ENCODE measurements around the gene TERT.

TERT gene

DNA sequence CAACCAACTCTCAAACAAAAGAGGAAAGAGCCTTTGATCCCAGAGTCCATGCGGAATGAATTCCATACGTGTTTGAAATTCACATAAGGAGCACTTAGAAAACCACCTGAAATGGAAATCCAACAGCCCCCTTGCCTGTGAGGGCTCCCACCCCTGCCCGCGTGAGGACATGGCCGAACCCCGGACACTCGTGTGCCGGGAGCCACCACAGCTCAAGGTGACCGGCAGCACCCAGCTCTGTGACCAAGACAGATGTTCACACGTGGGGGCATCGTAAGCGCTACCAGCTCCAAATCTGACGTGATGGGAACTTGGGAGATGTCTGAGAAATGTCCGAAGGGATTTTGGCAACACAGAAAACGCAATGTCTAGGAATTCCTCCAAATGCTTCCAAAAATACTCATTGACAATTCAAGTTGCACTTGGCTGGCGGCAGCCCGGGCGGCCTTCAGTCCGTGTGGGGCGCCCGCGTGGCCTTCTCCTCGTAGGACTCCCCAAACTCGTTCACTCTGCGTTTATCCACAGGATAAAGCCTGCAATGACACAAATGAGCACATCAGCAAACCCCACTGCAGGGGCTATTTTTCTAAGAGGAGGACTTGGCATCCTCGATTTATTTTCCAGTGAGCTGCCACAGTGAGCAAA is 23.2 kb upstream of the TERT start:
- Mint-ChIP-seq H3K27me3 (no peaks in the 10 kb centered on the region), H3K4me1 (peaks cover 19% of the 10 kb centered on the region), H3K27ac (no peak overlapping the region), H3K4me3 (no peak overlapping the region), H3K9me3 (no peaks in the 10 kb centered on the region), H3K36me3 (peaks cover 21% of the 10 kb centered on the region)
- no peak for ATAC-seq (ENCODE audit: low read depth)
- no peak for DNase-seq (ENCODE audit: low spot score in 2 of 2)

- Mint-ChIP-seq H3K27ac (peak overlapping the region; percentile 82), H3K4me1 (peaks cover 21% of the 10 kb centered on the region), H3K27me3 (no peaks in the 10 kb centered on the region), H3K4me3 (peak overlapping the region; percentile 76), H3K36me3 (peaks cover 21% of the 10 kb centered on the region), H3K9me3 (no peaks in the 10 kb centered on the region)
- DNase-seq (ENCODE audit: low spot score in 2 of 2) = no peak
- ATAC-seq (ENCODE audit: low read depth) = no peak
Observed at GRCh38 chr5:1316588-1317340, 21.9 kb upstream of the TERT start.

- peaks cover 21% of the 10 kb centered on the region for H3K4me1 Mint-ChIP-seq
- peak overlapping the region; percentile 82 for H3K27ac Mint-ChIP-seq
- peak overlapping the region; percentile 76 for H3K4me3 Mint-ChIP-seq
- H3K27me3 Mint-ChIP-seq = peaks cover 1% of the 10 kb centered on the region
- peak; percentile 59 for ATAC-seq (ENCODE audit: low read depth)
- no peaks in the 10 kb centered on the region for H3K9me3 Mint-ChIP-seq
- DNase-seq (ENCODE audit: low spot score in 2 of 2) = peak; percentile 22 to 28
- H3K36me3 Mint-ChIP-seq = peaks cover 15% of the 10 kb centered on the region
Observed at GRCh38 chr5:1315709-1316587, 21.1 kb upstream of the TERT start.

DNA sequence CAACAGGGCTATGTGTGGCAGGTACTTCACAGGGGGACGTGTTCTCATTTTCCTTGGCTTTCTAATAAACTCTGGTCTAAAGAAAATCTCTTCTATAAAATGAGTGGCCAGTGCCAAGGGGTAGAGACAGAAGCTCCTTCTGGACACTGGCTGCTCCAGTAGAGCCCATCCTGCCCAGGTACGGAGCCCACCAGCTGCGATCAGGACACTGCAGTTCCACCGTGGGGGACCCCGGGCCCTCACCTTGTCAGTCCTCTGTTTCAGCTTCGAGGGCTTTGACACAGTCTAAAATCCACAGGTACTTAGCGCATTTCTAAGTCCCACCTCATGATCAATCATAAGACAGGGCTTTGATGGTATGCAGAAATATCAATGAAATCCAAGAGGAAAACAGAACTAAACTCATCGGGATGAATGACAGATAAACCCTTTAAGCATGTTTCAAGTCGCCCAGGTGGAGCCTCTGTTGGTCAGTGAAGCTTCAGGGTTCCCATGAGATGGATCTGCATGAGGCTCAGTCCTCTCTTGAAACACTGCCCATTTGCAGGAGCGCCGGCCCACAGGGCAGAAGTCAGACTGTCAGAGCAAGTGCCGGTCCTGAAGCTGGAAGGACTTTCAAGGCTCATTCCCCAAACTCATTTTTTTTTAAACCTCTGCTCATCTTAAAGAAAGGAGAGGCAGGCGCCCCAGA is 20.3 kb upstream of the TERT start:
- Mint-ChIP-seq H3K27me3 (peaks cover 1% of the 10 kb centered on the region), H3K27ac (no peak overlapping the region), H3K4me1 (peaks cover 21% of the 10 kb centered on the region), H3K4me3 (peak overlapping the region; percentile 76), H3K9me3 (peaks cover 2% of the 10 kb centered on the region), H3K36me3 (peaks cover 14% of the 10 kb centered on the region)
- no peak for DNase-seq (ENCODE audit: low spot score in 2 of 2)
- no peak for ATAC-seq (ENCODE audit: low read depth)

DNA sequence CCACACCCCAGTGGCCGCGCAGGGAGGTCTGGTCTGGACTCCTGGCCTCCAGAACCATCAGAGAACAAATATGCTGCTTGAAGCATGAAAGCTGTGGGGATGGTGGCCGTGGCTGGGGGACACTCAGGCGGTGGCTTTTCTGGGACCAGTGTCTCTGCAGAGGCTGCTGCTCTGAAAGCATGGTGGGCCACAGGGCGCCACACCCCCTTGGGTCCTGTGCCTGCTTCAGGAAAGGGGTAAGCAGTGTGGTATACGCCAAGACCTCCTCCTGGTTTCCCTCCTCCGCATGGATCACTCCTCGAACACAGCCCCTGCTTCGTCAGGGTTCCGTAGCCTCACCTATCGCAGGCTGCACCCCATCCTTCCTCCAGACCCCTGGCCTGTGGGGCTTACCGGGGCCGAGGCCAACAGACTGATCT is 19.7 kb upstream of the TERT start:
- H3K4me3 Mint-ChIP-seq = no peak overlapping the region
- no peak for DNase-seq (ENCODE audit: low spot score in 2 of 2)
- no peak for ATAC-seq (ENCODE audit: low read depth)
- H3K36me3 Mint-ChIP-seq = peaks cover 14% of the 10 kb centered on the region
- H3K4me1 Mint-ChIP-seq = peaks cover 21% of the 10 kb centered on the region
- H3K27ac Mint-ChIP-seq = no peak overlapping the region
- peaks cover 2% of the 10 kb centered on the region for H3K9me3 Mint-ChIP-seq
- H3K27me3 Mint-ChIP-seq = peaks cover 1% of the 10 kb centered on the region

DNA sequence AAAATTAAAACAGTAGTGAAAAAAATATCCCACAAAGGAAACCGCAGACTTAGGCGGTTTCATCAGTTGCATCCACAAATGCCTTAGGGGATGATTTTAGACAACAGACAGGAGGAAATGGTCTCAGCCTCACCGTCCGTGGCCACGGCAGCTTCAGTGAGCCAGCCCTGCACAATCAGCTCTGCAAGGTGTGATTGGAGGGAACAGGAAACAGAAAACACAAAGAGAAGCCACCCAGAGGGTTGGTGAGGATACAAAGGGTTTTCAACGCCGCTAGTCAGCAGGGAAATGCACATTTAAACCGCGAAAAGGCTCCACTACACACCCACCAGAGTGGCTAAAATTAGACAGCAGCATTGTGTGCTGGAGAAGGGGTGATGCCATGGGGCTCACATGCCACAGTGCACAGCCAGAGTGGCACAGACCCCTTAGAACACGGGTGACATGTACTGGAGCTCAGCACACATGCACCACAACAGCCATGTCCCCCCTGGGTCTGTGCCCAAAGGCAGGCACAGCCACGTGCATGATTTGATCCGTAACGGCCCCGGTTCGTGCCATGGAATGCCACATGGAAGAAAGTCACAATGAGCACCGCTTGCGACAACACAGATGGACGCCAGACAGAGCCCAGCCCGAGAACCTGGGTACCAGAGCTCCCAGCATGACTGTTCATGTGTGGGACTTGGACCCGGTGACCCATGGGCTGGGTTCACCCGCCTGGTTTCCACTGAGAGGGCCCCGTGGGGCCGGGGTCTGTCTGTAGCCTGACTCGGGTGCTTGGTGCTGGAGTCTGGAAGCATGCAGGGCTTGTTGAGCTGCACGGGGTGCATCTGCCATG is 18.3 kb upstream of the TERT start:
- Mint-ChIP-seq H3K4me1 (peaks cover 21% of the 10 kb centered on the region), H3K4me3 (peak overlapping the region; percentile 42), H3K27ac (no peak overlapping the region), H3K36me3 (peaks cover 6% of the 10 kb centered on the region), H3K9me3 (peaks cover 2% of the 10 kb centered on the region), H3K27me3 (peaks cover 1% of the 10 kb centered on the region)
- DNase-seq (ENCODE audit: low spot score in 2 of 2) = no peak
- peak; percentile 52 for ATAC-seq (ENCODE audit: low read depth)

GRCh38 chr5:1312206-1312605 is 17.3 kb upstream of the TERT start:
- H3K36me3 Mint-ChIP-seq = peaks cover 4% of the 10 kb centered on the region
- H3K9me3 Mint-ChIP-seq = peaks cover 2% of the 10 kb centered on the region
- no peak overlapping the region for H3K27ac Mint-ChIP-seq
- no peak overlapping the region for H3K4me3 Mint-ChIP-seq
- ATAC-seq (ENCODE audit: low read depth) (no peak), DNase-seq (ENCODE audit: low spot score in 2 of 2) (no peak)
- H3K27me3 Mint-ChIP-seq = peaks cover 1% of the 10 kb centered on the region
- H3K4me1 Mint-ChIP-seq = peaks cover 19% of the 10 kb centered on the region

DNA sequence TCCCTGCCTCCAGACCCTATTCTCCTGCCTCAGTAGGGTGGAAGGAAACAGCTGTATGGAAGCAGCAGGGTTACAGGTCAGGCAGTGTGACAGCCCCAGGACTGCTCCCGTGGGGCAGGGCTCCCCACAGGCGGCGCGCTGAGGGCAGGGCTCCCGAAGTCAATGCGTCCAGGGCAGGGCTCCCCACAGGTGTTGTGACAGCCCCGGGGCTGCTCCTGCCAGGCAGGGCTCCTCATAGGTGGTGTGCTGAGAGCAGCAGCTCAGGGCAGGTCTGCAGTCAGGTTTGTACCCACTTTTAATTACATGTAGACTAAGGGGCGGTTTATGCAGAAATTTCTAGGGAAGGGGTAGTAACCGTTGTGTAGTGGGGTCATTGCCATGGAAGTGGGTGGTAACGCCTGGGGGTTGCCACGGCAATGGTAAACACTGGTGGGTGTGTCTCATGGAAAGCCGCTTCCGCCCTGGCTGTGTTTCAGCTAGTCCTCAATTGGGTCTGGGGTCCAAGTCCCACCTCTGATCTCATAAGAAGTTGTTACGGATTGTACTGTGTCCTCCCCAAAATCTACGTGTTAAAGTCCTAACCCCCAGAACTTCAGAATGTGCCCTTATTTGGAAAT is 16.7 kb upstream of the TERT start:
- H3K4me3 Mint-ChIP-seq = no peak overlapping the region
- peaks cover 13% of the 10 kb centered on the region for H3K4me1 Mint-ChIP-seq
- H3K27ac Mint-ChIP-seq = no peak overlapping the region
- DNase-seq (ENCODE audit: low spot score in 2 of 2) (no peak), ATAC-seq (ENCODE audit: low read depth) (no peak)
- H3K9me3 Mint-ChIP-seq = peaks cover 2% of the 10 kb centered on the region
- peaks cover 4% of the 10 kb centered on the region for H3K36me3 Mint-ChIP-seq
- peaks cover 1% of the 10 kb centered on the region for H3K27me3 Mint-ChIP-seq

GRCh38 chr5:1310118-1310517 is 15.2 kb upstream of the TERT start:
- ATAC-seq (ENCODE audit: low read depth) = no peak
- no peak overlapping the region for H3K27ac Mint-ChIP-seq
- H3K4me3 Mint-ChIP-seq = no peak overlapping the region
- peaks cover 4% of the 10 kb centered on the region for H3K36me3 Mint-ChIP-seq
- no peak for DNase-seq (ENCODE audit: low spot score in 2 of 2)
- peaks cover 8% of the 10 kb centered on the region for H3K4me1 Mint-ChIP-seq
- peaks cover 2% of the 10 kb centered on the region for H3K9me3 Mint-ChIP-seq
- peaks cover 1% of the 10 kb centered on the region for H3K27me3 Mint-ChIP-seq

GRCh38 chr5:1304033-1304432 is 9.2 kb upstream of the TERT start:
- Mint-ChIP-seq H3K27me3 (peaks cover 1% of the 10 kb centered on the region), H3K9me3 (peaks cover 3% of the 10 kb centered on the region), H3K27ac (no peak overlapping the region), H3K4me1 (no peaks in the 10 kb centered on the region), H3K36me3 (no peaks in the 10 kb centered on the region), H3K4me3 (no peak overlapping the region)
- DNase-seq (ENCODE audit: low spot score in 2 of 2) = no peak
- no peak for ATAC-seq (ENCODE audit: low read depth)

DNA sequence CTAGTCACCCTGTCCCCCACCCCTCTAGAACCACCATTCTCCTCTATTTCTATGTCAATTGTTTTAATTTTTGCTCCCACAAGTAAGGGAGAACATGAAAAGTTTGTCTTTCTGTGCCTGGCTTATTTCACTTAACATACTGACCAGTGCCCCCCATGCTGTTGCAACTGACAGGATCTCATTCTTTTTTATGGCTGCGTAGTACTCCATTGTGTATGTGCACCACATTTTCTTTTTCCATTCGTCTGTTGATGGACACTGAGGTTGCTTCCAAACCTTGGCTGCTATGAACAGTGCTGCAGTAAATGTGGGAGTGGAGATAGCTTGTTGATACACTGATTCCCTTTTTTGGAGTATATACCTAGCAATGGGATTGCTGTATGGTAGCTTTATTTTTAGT is 7.4 kb upstream of the TERT start:
- no peak for ATAC-seq (ENCODE audit: low read depth)
- Mint-ChIP-seq H3K4me1 (peaks cover under 1% of the 10 kb centered on the region), H3K36me3 (no peaks in the 10 kb centered on the region), H3K27ac (no peak overlapping the region), H3K9me3 (peaks cover 3% of the 10 kb centered on the region), H3K27me3 (peaks cover 6% of the 10 kb centered on the region), H3K4me3 (no peak overlapping the region)
- no peak for DNase-seq (ENCODE audit: low spot score in 2 of 2)

- peaks cover 5% of the 10 kb centered on the region for H3K4me1 Mint-ChIP-seq
- H3K9me3 Mint-ChIP-seq = peaks cover 3% of the 10 kb centered on the region
- no peaks in the 10 kb centered on the region for H3K36me3 Mint-ChIP-seq
- no peak for ATAC-seq (ENCODE audit: low read depth)
- no peak overlapping the region for H3K4me3 Mint-ChIP-seq
- H3K27me3 Mint-ChIP-seq = peaks cover 10% of the 10 kb centered on the region
- no peak for DNase-seq (ENCODE audit: low spot score in 2 of 2)
- H3K27ac Mint-ChIP-seq = no peak overlapping the region
Observed at GRCh38 chr5:1300581-1301083, 5.8 kb upstream of the TERT start.
